Keratinocyte (primary cell): ENCODE data around the gene PLXNB1. TPM values are rescaled to one million over a fixed set of nuclear protein-coding genes. Genes with fewer than 3 reads are reported as not detected.

ENCODE experiments used
- DNase-seq: peaks from one replicate; pipeline ENCODE4 v3.0.0-alpha.2; 2011; ENCODE audit warnings: low read depth, missing footprints, low spot score
- FAIRE-seq: peaks from 2 replicates; lab custom pipeline; 2011; peaks lifted over from hg19 to GRCh38; lab: Jason Lieb, UNC
- H2AFZ ChIP-seq: 2 replicates; pipeline ENCODE4 v1.6.0; 2012; ENCODE audit warnings: low read length, control low read depth, inconsistent platforms; ENCODE audit not compliant: control insufficient read depth
- H3K27ac ChIP-seq: 2 replicates; pipeline ENCODE4 v1.5.1; 2011; ENCODE audit warnings: low read length; ENCODE audit not compliant: control insufficient read depth, insufficient read depth
- H3K27me3 ChIP-seq: 3 replicates; pipeline ENCODE4 v1.6.0; 2011; ENCODE audit warnings: low read length; ENCODE audit not compliant: control insufficient read depth, insufficient read depth; ENCODE audit errors: extremely low read depth
- H3K36me3 ChIP-seq, 2 experiments: 2 replicates in 1 of 2; 3 replicates in 1 of 2; pipeline ENCODE4 v1.5.1; 2011; ENCODE audit warnings: low read length in 2 of 2, mild to moderate bottlenecking in 1 of 2; ENCODE audit not compliant: control insufficient read depth in 2 of 2, insufficient read depth in 2 of 2; ENCODE audit errors: extremely low read depth in 1 of 2
- H3K4me1 ChIP-seq: 3 replicates; pipeline ENCODE4 v1.5.1; 2011; ENCODE audit warnings: low read length; ENCODE audit not compliant: control insufficient read depth, insufficient read depth; ENCODE audit errors: extremely low read depth
- H3K4me2 ChIP-seq: 3 replicates; pipeline ENCODE4 v1.6.0; 2011; ENCODE audit warnings: low read depth, low read length; ENCODE audit not compliant: control insufficient read depth, insufficient read depth; ENCODE audit errors: extremely low read depth
- H3K4me3 ChIP-seq, 3 experiments: fragments of 200-600 bp in 1 of 3; sonication (generic) in 1 of 3; 2 replicates in 2 of 3; 3 replicates in 1 of 3; pipeline ENCODE4 v1.5.1; 2011 to 2016; ENCODE audit warnings: low read length in 3 of 3, mild to moderate bottlenecking in 3 of 3, control low read depth in 2 of 3, inconsistent platforms in 1 of 3, low read depth in 1 of 3, mixed read lengths in 1 of 3, mixed run types in 1 of 3, moderate library complexity in 1 of 3; ENCODE audit not compliant: control insufficient read depth in 2 of 3, insufficient read depth in 2 of 3; ENCODE audit errors: extremely low read depth in 1 of 3
- H3K79me2 ChIP-seq: 2 replicates; pipeline ENCODE4 v1.6.0; 2012; ENCODE audit warnings: low read length; ENCODE audit not compliant: control insufficient read depth, insufficient read depth
- H3K9ac ChIP-seq: 3 replicates; pipeline ENCODE4 v1.6.0; 2011; ENCODE audit warnings: low read length; ENCODE audit not compliant: control insufficient read depth, insufficient read depth; ENCODE audit errors: extremely low read depth
- H3K9me1 ChIP-seq: 3 replicates; pipeline ENCODE4 v1.6.0; 2011; ENCODE audit warnings: low read length; ENCODE audit not compliant: control insufficient read depth, insufficient read depth; ENCODE audit errors: extremely low read depth
- H3K9me3 ChIP-seq: 2 replicates; pipeline ENCODE4 v1.5.1; 2012; ENCODE audit warnings: low read depth, low read length; ENCODE audit not compliant: control insufficient read depth
- H4K20me1 ChIP-seq: 3 replicates; pipeline ENCODE4 v1.6.0; 2011; ENCODE audit warnings: low read length; ENCODE audit not compliant: control insufficient read depth, insufficient read depth; ENCODE audit errors: extremely low read depth
- EZH2 ChIP-seq: IDR thresholded peaks from one replicate; pipeline ENCODE4 v1.6.1; 2012; ENCODE audit warnings: inconsistent platforms, mild to moderate bottlenecking, low read length, moderate library complexity
- dilution Hi-C: fragments of 300-500 bp; cut with MboI; formaldehyde crosslinking; loops from one replicate; pipeline ENCODE4 v1.7.0; 2020; ENCODE audit warnings: low sequenced_read_pairs; ENCODE audit not compliant: extremely low pct_ligation_motif_present
- polyA plus RNA-seq, 5 experiments: library from polyadenylated mRNA; depleted of rRNA in 3 of 5; stranded (reverse) in 3 of 5; stranded (forward) in 1 of 5; unstranded in 1 of 5; fragments of >200 nt; gene quantifications; 1 replicate in 1 of 5; 2 replicates in 3 of 5; 3 replicates in 1 of 5; pipeline versions ENCODE4 v1.2.1 to v1.2.3, GENCODE V29; 2011 to 2012; ENCODE audit warnings: missing spikeins in 2 of 5, low read depth in 1 of 5, low replicate concordance in 1 of 5
- TF ChIP-seq, protein P1 (sequence below), 3 experiments: IDR thresholded peaks in 1 of 3; conservative IDR thresholded peaks in 1 of 3; optimal IDR thresholded peaks in 1 of 3; 2 replicates in 2 of 3; 3 replicates in 1 of 3; pipeline versions ENCODE3 to v1.5.1; 2011; ENCODE audit warnings: low read length in 3 of 3, mild to moderate bottlenecking in 3 of 3, moderate library complexity in 2 of 3, control low read depth in 1 of 3, inconsistent platforms in 1 of 3; ENCODE audit not compliant: insufficient read depth in 2 of 3; ENCODE audit errors: extremely low read depth in 1 of 3

Gene PLXNB1
- polyA plus RNA-seq, 1 donor (not counting 4 experiments of a cell fraction or from before 2014, with no cell fraction given): 83.0 TPM

GRCh38 chr3:48414376-48415250, 15.3 kb downstream of the PLXNB1 start:
- no peaks in the 10 kb centered on the region for H3K27me3 ChIP-seq
- peaks cover 3% of the 10 kb centered on the region for H3K9me1 ChIP-seq
- FAIRE-seq (no peak), DNase-seq (no peak)
- H2AFZ ChIP-seq: no peak overlapping the region
- H3K9me3 ChIP-seq: no peaks in the 10 kb centered on the region
- H3K4me1 ChIP-seq: peaks cover 12% of the 10 kb centered on the region
- dilution Hi-C loops: no loop called here
- TF ChIP-seq, protein P1, sequence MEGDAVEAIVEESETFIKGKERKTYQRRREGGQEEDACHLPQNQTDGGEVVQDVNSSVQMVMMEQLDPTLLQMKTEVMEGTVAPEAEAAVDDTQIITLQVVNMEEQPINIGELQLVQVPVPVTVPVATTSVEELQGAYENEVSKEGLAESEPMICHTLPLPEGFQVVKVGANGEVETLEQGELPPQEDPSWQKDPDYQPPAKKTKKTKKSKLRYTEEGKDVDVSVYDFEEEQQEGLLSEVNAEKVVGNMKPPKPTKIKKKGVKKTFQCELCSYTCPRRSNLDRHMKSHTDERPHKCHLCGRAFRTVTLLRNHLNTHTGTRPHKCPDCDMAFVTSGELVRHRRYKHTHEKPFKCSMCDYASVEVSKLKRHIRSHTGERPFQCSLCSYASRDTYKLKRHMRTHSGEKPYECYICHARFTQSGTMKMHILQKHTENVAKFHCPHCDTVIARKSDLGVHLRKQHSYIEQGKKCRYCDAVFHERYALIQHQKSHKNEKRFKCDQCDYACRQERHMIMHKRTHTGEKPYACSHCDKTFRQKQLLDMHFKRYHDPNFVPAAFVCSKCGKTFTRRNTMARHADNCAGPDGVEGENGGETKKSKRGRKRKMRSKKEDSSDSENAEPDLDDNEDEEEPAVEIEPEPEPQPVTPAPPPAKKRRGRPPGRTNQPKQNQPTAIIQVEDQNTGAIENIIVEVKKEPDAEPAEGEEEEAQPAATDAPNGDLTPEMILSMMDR (optimal IDR thresholded peaks at IDR 0.05 in 1 of 3, IDR thresholded peaks at IDR 0.05 in 1 of 3, conservative IDR thresholded peaks at IDR 0.05 in 1 of 3; ENCODE audit: extremely low read depth in 1 of 3, insufficient read depth in 2 of 3, low read length in 3 of 3): no peak
- no peak for TF ChIP-seq EZH2
- peaks cover 10% of the 10 kb centered on the region for H4K20me1 ChIP-seq
- no peak overlapping the region for H3K4me2 ChIP-seq
- peaks cover 62 to 81% of the 10 kb centered on the region in 2 experiments for H3K36me3 ChIP-seq
- no peak overlapping the region for H3K27ac ChIP-seq
- no peak overlapping the region for H3K4me3 ChIP-seq
- no peak overlapping the region for H3K9ac ChIP-seq
- H3K79me2 ChIP-seq: peaks cover 2% of the 10 kb centered on the region

DNA sequence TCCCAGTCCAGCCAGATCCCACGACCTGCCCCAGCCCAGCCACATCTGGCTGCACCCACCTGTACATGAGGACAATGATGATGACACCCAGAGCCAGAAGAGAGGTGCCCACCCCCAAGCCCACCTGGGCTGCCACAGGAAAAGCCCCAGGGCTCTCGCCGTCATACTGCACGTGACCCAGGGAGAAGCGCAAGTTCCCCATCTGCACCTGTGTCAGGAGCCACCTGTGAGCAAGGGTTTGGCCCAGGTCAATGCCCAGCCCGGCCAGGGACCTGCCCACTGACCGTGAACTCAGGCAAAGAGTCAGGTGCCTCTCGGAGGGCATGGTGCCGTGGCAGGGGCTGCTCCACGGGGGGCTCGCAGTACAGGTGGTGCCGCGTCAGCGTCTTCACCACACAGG, 16.3 kb downstream of the PLXNB1 start:
- Histone ChIP-seq H3K4me3 (no peak overlapping the region), H3K9me1 (peaks cover 3% of the 10 kb centered on the region), H3K9me3 (no peaks in the 10 kb centered on the region), H3K27me3 (no peaks in the 10 kb centered on the region), H3K4me2 (no peak overlapping the region), H3K27ac (no peak overlapping the region), H2AFZ (no peak overlapping the region), H3K36me3 (peaks cover 59 to 87% of the 10 kb centered on the region in 2 experiments), H3K9ac (no peak overlapping the region), H3K79me2 (peaks cover under 1% of the 10 kb centered on the region), H4K20me1 (peaks cover 7% of the 10 kb centered on the region), H3K4me1 (peaks cover 12% of the 10 kb centered on the region)
- FAIRE-seq: no peak
- dilution Hi-C loops: no loop called here
- no peak for TF ChIP-seq EZH2
- TF ChIP-seq, protein P1 (optimal IDR thresholded peaks at IDR 0.05 in 1 of 3, IDR thresholded peaks at IDR 0.05 in 1 of 3, conservative IDR thresholded peaks at IDR 0.05 in 1 of 3; ENCODE audit: extremely low read depth in 1 of 3, insufficient read depth in 2 of 3, low read length in 3 of 3): no peak
- no peak for DNase-seq
